HAP-1 (cell line): ENCODE data around the gene LMAN2L.

Source experiments
- DNase-seq, 2 experiments: peaks; one replicate each; pipeline ENCODE4 v3.0.0-alpha.2; 2016 to 2020; ENCODE audit warnings: low spot score in 2 of 2
- H3K27me3 ChIP-seq: fragments of 250-450 bp; sonication (Bioruptor Pico); 2 replicates; pipeline ENCODE4 v1.5.1; 2020; ENCODE audit warnings: low read depth, mild to moderate bottlenecking, moderate library complexity
- H3K36me3 ChIP-seq: fragments of 250-450 bp; sonication (Bioruptor Pico); replicated peaks from 2 replicates; pipeline ENCODE4 v1.5.1; 2020; ENCODE audit warnings: mild to moderate bottlenecking
- H3K4me1 ChIP-seq: fragments of 250-450 bp; sonication (Bioruptor Pico); 2 replicates; pipeline ENCODE4 v1.5.1; 2020; ENCODE audit warnings: mild to moderate bottlenecking
- H3K4me3 ChIP-seq: fragments of 250-450 bp; sonication (Bioruptor Pico); 2 replicates; pipeline ENCODE4 v1.5.1; 2020; ENCODE audit warnings: mild to moderate bottlenecking, moderate library complexity
- H3K9me3 ChIP-seq: fragments of 250-450 bp; sonication (Bioruptor Pico); 2 replicates; pipeline ENCODE4 v1.5.1; 2020; ENCODE audit warnings: mild to moderate bottlenecking, moderate library complexity
- in situ Hi-C: fragments of 300-500 bp; cut with MboI; formaldehyde crosslinking; loops from 3 replicates; pipeline ENCODE4 v1.14.3; 2020; ENCODE audit warnings: low sequenced_read_pairs, inconsistent platforms, mixed read lengths

The LMAN2L gene

GRCh38 chr2:96692094-96692971, 47.5 kb downstream of the LMAN2L start:
- H3K27me3 ChIP-seq: no peaks in the 10 kb centered on the region
- H3K36me3 ChIP-seq: no peaks in the 10 kb centered on the region
- H3K4me1 ChIP-seq: no peaks in the 10 kb centered on the region
- no peak for DNase-seq
- H3K4me3 ChIP-seq: no peak overlapping the region
- in situ Hi-C loops: no loop called here
- H3K9me3 ChIP-seq: no peaks in the 10 kb centered on the region

- Histone ChIP-seq H3K9me3 (no peaks in the 10 kb centered on the region), H3K27me3 (no peaks in the 10 kb centered on the region), H3K36me3 (no peaks in the 10 kb centered on the region), H3K4me1 (no peaks in the 10 kb centered on the region), H3K4me3 (no peak overlapping the region)
- in situ Hi-C loops: no loop called here
- DNase-seq: no peak
Measured at GRCh38 chr2:96691022-96691612, 48.7 kb downstream of the LMAN2L start.

GRCh38 chr2:96690306-96691021, 49.4 kb downstream of the LMAN2L start:
- Histone ChIP-seq H3K27me3 (no peaks in the 10 kb centered on the region), H3K4me1 (no peaks in the 10 kb centered on the region), H3K36me3 (no peaks in the 10 kb centered on the region), H3K4me3 (no peak overlapping the region), H3K9me3 (no peaks in the 10 kb centered on the region)
- no peak for DNase-seq
- in situ Hi-C loops: no loop called here

GRCh38 chr2:96689431-96689991, 50.4 kb downstream of the LMAN2L start:
- DNase-seq: no peak
- Histone ChIP-seq H3K4me1 (no peaks in the 10 kb centered on the region), H3K27me3 (no peaks in the 10 kb centered on the region), H3K36me3 (no peaks in the 10 kb centered on the region), H3K4me3 (no peak overlapping the region), H3K9me3 (no peaks in the 10 kb centered on the region)
- in situ Hi-C loops: no loop called here

- no peaks in the 10 kb centered on the region for H3K27me3 ChIP-seq
- H3K4me3 ChIP-seq: no peak overlapping the region
- no peak for DNase-seq
- no peaks in the 10 kb centered on the region for H3K9me3 ChIP-seq
- no peaks in the 10 kb centered on the region for H3K4me1 ChIP-seq
- in situ Hi-C loops: no loop called here
- H3K36me3 ChIP-seq: no peaks in the 10 kb centered on the region
Measured at GRCh38 chr2:96688649-96689430, 51.0 kb downstream of the LMAN2L start.

- Histone ChIP-seq H3K36me3 (no peaks in the 10 kb centered on the region), H3K4me3 (no peak overlapping the region), H3K9me3 (no peaks in the 10 kb centered on the region), H3K27me3 (no peaks in the 10 kb centered on the region), H3K4me1 (no peaks in the 10 kb centered on the region)
- in situ Hi-C loops: no loop called here
- DNase-seq: no peak
Measured at GRCh38 chr2:96687711-96688640, 51.9 kb downstream of the LMAN2L start.

- no peak overlapping the region for H3K4me3 ChIP-seq
- H3K9me3 ChIP-seq: no peaks in the 10 kb centered on the region
- in situ Hi-C loops: no loop called here
- H3K36me3 ChIP-seq: no peaks in the 10 kb centered on the region
- no peaks in the 10 kb centered on the region for H3K27me3 ChIP-seq
- no peaks in the 10 kb centered on the region for H3K4me1 ChIP-seq
- DNase-seq: no peak
Measured at GRCh38 chr2:96687266-96687665, 52.6 kb downstream of the LMAN2L start.

GRCh38 chr2:96685577-96686459, 54.0 kb downstream of the LMAN2L start:
- Histone ChIP-seq H3K4me3 (no peak overlapping the region), H3K36me3 (no peaks in the 10 kb centered on the region), H3K9me3 (no peaks in the 10 kb centered on the region), H3K27me3 (no peaks in the 10 kb centered on the region), H3K4me1 (no peaks in the 10 kb centered on the region)
- DNase-seq: no peak
- in situ Hi-C loops: no loop called here

GRCh38 chr2:96684883-96685576, 54.8 kb downstream of the LMAN2L start:
- H3K4me3 ChIP-seq: no peak overlapping the region
- DNase-seq: no peak
- in situ Hi-C loops: no loop called here
- no peaks in the 10 kb centered on the region for H3K4me1 ChIP-seq
- no peaks in the 10 kb centered on the region for H3K36me3 ChIP-seq
- H3K9me3 ChIP-seq: no peaks in the 10 kb centered on the region
- no peaks in the 10 kb centered on the region for H3K27me3 ChIP-seq

- in situ Hi-C loops: no loop called here
- H3K4me1 ChIP-seq: peaks cover 4% of the 10 kb centered on the region; the same call in 1 of the 2 replicates
- no peak overlapping the region for H3K4me3 ChIP-seq
Measured at GRCh38 chr2:96683972-96684820, 55.7 kb downstream of the LMAN2L start.

GRCh38 chr2:96683307-96683706, 56.6 kb downstream of the LMAN2L start:
- H3K4me1 ChIP-seq: peaks cover 4% of the 10 kb centered on the region; the same call in 1 of the 2 replicates
- no peak overlapping the region for H3K4me3 ChIP-seq
- H3K27me3 ChIP-seq: no peaks in the 10 kb centered on the region
- no peak for DNase-seq
- in situ Hi-C loops: no loop called here
- H3K9me3 ChIP-seq: no peaks in the 10 kb centered on the region
- H3K36me3 ChIP-seq: no peaks in the 10 kb centered on the region

More at GRCh38 chr2:96683972-96684820, 55.7 kb downstream of the LMAN2L start:
- H3K9me3 ChIP-seq: no peaks in the 10 kb centered on the region
- H3K27me3 ChIP-seq: no peaks in the 10 kb centered on the region
- no peak for DNase-seq
- H3K36me3 ChIP-seq: no peaks in the 10 kb centered on the region
